C4-2B (cell line): ENCODE measurements around the gene PTK6.

Experiments
- CTCF ChIP-seq: fragments of 450-650 bp; conservative IDR thresholded peaks from 2 replicates; pipeline ENCODE4 v1.5.1; 2017; ENCODE audit warnings: mild to moderate bottlenecking
- ZFX ChIP-seq: fragments of 450-650 bp; IDR thresholded peaks from 2 replicates; pipeline ENCODE4 v1.6.1; 2017

- no peak for TF ChIP-seq CTCF
- TF ChIP-seq ZFX: no peak
Measured at GRCh38 chr20:63548542-63548941, 11.4 kb upstream of the PTK6 start.
